Urinary bladder (tissue), 4 donors: ENCODE results near the gene NSMF. TPM values are rescaled to one million over a fixed set of nuclear protein-coding genes. Genes with fewer than 3 reads are reported as not detected.
A peak's percentile ranks its signal among the peaks of the same experiment; 100 is the strongest.

Source experiments
- DNase-seq: peaks from one replicate; pipeline ENCODE4 v3.0.0-alpha.2; 2015; ENCODE audit errors: extremely low spot score
- H3K27ac ChIP-seq: one replicate; pipeline ENCODE4 v1.5.1; 2013; ENCODE audit warnings: low read depth, mild to moderate bottlenecking, moderate library complexity
- H3K36me3 ChIP-seq: one replicate; pipeline ENCODE4 v1.6.1; 2013; ENCODE audit warnings: mild to moderate bottlenecking, moderate library complexity; ENCODE audit not compliant: insufficient read depth
- H3K4me1 ChIP-seq: one replicate; pipeline ENCODE4 v1.6.1; 2013; ENCODE audit warnings: mild to moderate bottlenecking, moderate library complexity; ENCODE audit not compliant: insufficient read depth
- H3K4me3 ChIP-seq: one replicate; pipeline ENCODE4 v1.5.1; 2013; ENCODE audit warnings: low read depth, low read length
- WGBS: extraction: QIAGEN DNeasy Blood & Tissue Kit; methylation state at CpG from one replicate; pipeline ENCODE4 v1.1.7; 2013; 5-methylcytosine and 5-hydroxymethylcytosine counted together
- polyA plus RNA-seq: library from polyadenylated mRNA; stranded (reverse); fragments of 200-250 nt; gene quantifications from one replicate; pipeline ENCODE4 v1.2.3, GENCODE V29; 2013
- total RNA-seq: library from RNA; depleted of rRNA; stranded (reverse); fragments of >200 nt; gene quantifications from one replicate; pipeline ENCODE4 v1.2.3, GENCODE V29; 2014
- donor health status: healthy with polysubstance abuse.
- donor health status: healthy.

Gene NSMF, protein sequence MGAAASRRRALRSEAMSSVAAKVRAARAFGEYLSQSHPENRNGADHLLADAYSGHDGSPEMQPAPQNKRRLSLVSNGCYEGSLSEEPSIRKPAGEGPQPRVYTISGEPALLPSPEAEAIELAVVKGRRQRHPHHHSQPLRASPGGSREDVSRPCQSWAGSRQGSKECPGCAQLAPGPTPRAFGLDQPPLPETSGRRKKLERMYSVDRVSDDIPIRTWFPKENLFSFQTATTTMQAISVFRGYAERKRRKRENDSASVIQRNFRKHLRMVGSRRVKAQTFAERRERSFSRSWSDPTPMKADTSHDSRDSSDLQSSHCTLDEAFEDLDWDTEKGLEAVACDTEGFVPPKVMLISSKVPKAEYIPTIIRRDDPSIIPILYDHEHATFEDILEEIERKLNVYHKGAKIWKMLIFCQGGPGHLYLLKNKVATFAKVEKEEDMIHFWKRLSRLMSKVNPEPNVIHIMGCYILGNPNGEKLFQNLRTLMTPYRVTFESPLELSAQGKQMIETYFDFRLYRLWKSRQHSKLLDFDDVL
- total RNA-seq (8.6 TPM), polyA plus RNA-seq (36.2 TPM)

DNA sequence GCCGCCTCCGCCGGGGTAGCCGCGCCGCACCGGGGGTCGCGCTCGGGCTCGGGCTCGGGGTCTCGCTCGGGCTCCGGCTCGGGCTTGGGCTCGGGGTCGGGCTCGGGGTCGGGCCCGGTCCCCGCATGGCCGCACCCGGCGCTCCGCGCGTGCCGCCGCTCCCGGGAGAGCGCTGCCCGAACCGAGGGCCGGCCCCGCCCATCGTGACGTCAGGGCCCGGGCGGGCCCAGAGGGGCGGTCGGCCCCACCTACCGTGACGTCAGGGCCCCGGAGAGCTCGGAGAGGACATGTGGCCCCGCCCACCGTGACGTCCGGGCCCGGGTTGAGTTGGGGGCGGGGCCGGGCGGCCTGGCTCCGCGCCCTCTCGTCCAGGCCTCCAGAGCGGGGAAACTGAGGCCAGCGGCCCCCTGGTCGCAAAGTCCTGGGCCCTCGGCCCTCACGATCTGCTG, at the start of gene NSMF:
Gene NSMF, minus strand, starts transcription at position 183 of the 449 bp plus-strand sequence. CDS start 232 bp downstream, outside the sequence.
- no peak within 1 kb of the TSS for H3K27ac ChIP-seq
- peak; percentile 59 for DNase-seq
- peak within 1 kb of the TSS; percentile 57 for H3K4me3 ChIP-seq
- WGBS: under 1% methylated on average over 62 of the region's 62 CpGs
- no peaks in the 10 kb centered on the region for H3K36me3 ChIP-seq
- no peaks in the 10 kb centered on the region for H3K4me1 ChIP-seq

DNA sequence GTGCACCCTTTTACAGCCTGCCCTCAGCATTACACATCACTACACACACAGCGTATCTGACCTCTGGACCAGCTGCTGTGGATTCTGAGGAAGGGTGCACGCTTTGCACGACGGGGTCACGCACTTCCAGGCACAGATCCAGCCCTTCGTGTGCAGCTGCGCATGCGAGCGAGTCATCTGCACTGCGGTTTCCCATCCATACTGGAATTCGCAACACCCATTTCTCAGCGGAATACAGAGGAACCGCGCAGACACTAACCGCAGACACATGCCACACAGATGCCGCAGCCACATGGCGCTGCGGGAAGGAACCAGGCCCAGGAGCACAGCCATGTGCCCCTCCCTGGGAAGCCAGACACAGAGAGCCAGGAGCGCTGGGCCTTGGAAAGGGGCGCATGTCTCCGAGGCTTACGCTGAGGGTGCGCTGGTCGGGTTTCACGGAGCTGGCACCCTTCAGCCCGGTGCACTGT, 47.6 kb upstream of the NSMF start:
- Histone ChIP-seq H3K4me3 (no peak overlapping the region), H3K27ac (no peak overlapping the region), H3K36me3 (no peaks in the 10 kb centered on the region), H3K4me1 (no peaks in the 10 kb centered on the region)
- 88% methylated on average over 26 of the region's 26 CpGs for WGBS
- no peak for DNase-seq

DNA sequence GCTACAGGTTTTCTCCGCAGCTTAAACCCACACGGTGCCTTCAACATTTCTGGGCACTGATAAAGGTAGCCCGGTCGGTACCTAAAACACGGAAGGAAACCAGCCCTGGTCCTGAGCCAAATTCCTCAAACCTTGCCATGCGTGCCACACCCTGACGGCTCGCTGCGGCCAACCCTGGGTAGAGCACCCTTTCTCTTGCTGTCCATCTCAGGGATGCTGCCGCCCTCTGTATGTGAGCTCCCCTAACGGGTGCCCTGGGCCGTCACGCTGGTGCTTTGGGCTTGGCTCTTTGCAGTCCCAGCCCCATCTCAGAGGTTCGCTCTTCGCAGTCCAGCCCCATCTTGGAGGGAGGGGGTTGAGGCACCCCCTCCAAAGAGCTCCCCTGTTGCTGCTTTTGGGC, 47.1 kb upstream of the NSMF start:
- Histone ChIP-seq H3K27ac (no peak overlapping the region), H3K36me3 (no peaks in the 10 kb centered on the region), H3K4me3 (no peak overlapping the region), H3K4me1 (no peaks in the 10 kb centered on the region)
- DNase-seq: no peak
- WGBS: 91% methylated on average over 15 of the region's 15 CpGs

DNA sequence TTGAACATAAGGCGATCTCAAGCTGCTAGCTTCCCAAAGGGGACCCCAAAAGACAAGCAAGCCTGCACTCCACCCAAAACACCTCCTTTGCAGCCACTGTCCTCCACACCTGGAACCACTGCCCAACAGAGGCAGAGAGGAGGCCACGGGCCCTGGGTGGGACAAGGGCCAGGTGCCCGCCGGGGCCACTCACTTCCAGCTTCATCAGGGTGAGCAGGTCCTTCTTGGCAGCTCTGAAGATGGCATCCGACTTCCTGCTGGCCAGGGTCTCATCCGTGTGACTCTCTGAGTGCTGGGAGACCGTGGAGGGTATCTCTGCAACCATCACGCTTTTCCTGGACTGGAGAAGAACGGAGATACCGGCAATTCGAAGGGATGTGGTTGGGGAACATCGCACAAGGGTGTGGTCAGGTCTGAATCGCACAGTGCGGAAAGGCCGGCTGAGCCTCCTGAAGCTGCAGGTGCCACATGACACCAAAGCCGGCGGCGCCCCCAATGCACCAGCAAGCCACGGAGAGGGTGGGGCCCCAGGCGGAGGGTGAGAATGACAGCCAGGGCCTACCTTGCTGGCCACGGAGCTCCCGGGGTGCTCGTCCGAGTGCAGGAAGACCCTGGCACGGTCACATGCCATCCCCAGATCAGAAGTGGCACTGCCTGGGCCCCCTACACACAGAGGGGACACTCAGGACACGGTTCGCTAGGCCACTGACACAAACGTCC, 46.4 kb upstream of the NSMF start:
- WGBS: 92% methylated on average over 28 of the region's 28 CpGs
- no peaks in the 10 kb centered on the region for H3K36me3 ChIP-seq
- no peak for DNase-seq
- H3K4me3 ChIP-seq: no peak overlapping the region
- H3K27ac ChIP-seq: no peak overlapping the region
- no peaks in the 10 kb centered on the region for H3K4me1 ChIP-seq

DNA sequence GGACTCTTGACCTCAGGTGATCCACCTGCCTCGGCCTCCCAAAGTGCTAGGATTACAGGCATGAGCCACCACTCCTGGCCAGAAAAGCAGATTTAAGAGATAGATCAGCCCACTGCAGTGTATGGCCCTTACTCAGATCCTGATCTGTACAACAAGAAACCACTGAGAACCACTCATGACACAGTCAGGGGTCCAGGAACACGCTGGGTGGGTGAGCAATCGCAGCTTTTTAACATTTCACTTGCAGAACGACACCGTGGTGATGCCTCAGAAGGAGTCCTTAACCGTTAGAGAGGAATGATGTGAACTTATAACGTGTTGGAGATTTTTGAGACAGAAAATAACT, 45.3 kb upstream of the NSMF start:
- H3K4me3 ChIP-seq: no peak overlapping the region
- DNase-seq: no peak
- H3K36me3 ChIP-seq: no peaks in the 10 kb centered on the region
- H3K4me1 ChIP-seq: no peaks in the 10 kb centered on the region
- no peak overlapping the region for H3K27ac ChIP-seq
- WGBS: 90% methylated on average over 7 of the region's 7 CpGs

DNA sequence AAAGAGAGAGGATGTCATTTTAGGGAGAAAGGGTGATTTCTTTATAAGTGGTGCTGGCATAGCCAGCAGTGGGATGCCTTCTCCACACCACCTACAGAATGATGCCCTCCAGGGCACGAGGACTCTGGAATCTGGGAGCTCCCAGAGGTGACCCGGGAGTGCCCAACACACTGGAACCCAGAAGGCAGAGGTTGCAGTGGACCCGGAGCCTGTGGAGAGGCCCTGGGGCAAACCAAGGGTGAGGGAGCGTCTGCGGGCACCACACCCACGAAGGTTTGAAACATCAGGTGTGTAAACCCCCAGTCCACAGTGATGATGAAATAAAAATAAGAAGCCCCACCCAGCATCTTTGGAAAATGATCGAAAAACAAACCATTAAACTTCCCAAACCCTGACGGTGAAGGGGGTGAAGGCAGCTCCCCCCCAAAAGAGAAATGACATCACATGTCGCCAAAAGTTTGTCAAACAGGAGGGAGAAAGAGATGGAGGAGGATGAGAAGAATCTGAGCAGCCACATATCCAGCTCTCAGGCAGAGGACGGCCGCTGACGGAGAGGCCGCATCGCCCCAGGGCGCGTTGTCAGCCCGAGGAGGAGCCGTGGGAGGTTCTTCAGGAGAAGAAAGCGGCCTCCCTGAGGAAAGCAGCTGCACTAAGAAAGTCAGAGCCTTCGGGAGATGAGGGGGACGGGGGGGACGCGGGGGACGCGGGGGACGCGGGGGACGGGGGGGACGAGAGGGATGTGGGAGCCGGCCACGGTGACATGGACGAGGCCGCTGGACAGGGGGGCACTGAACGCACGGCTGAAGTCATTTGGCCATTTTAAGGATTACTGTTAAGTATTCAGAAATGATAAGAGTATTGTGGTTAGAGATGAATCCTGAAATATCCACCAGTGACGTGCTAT, 43.1 kb upstream of the NSMF start:
- H3K27ac ChIP-seq: no peak overlapping the region
- DNase-seq: no peak
- no peaks in the 10 kb centered on the region for H3K4me1 ChIP-seq
- no peak overlapping the region for H3K4me3 ChIP-seq
- WGBS: 81% methylated on average over 36 of the region's 36 CpGs
- no peaks in the 10 kb centered on the region for H3K36me3 ChIP-seq

DNA sequence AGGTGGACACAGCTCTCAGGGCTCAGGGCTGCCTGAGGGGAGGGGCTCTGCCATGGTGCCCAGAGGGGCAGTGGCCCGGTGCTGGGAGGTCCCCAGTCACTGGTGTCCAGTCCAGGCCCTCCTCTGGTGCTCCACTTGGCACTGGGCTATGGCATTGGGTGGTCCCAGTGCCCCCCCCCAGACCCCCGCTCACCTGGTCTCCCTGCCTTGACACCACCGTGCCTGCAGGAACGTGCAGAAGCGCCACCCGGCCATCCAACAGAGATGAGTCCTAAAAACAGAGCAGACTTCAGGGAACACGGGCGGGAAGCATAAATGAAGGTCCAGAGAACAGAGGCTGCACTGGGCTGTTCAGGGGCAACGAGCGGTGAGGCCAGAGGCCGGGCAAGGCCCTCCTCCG, 42.3 kb upstream of the NSMF start:
- no peaks in the 10 kb centered on the region for H3K36me3 ChIP-seq
- no peak overlapping the region for H3K27ac ChIP-seq
- 94% methylated on average over 12 of the region's 12 CpGs for WGBS
- no peak for DNase-seq
- no peaks in the 10 kb centered on the region for H3K4me1 ChIP-seq
- no peak overlapping the region for H3K4me3 ChIP-seq

DNA sequence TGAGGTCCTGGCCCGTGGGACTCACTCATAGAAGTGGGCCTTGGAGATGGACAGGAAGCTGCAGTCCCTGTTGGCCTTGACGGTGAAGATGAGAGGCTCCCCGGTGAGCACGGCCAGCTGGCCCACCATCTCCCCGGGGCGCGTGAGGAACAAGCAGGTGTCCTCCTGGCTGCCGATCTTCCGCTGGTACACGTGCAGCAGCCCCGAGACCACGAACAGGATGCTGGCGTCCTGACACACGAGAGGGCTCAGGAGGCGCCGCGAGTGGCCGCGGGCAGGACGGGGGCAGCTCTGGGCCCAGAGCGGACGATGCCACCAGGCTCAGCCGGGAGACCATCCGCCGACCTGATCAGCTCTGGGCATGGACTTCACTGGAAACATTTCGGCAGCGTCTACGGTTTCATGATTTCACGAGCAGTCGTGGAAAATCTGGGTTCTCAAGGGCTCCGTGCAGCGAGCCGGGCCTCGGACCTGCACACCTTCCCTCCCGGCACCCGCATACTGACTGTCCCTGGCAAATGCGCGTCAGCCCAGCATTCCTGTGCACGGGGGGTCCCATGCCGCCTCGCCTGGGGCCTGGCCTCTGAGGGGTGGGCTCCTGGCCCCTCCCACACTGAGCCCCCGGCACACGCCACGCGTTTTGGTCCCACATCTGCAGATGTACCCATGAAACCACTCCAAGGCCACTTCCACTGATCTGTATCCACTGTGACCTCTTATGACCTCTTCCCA, 41.7 kb upstream of the NSMF start:
- Histone ChIP-seq H3K4me1 (no peaks in the 10 kb centered on the region), H3K4me3 (no peak overlapping the region), H3K36me3 (no peaks in the 10 kb centered on the region), H3K27ac (no peak overlapping the region)
- DNase-seq: no peak
- 92% methylated on average over 45 of the region's 45 CpGs for WGBS

DNA sequence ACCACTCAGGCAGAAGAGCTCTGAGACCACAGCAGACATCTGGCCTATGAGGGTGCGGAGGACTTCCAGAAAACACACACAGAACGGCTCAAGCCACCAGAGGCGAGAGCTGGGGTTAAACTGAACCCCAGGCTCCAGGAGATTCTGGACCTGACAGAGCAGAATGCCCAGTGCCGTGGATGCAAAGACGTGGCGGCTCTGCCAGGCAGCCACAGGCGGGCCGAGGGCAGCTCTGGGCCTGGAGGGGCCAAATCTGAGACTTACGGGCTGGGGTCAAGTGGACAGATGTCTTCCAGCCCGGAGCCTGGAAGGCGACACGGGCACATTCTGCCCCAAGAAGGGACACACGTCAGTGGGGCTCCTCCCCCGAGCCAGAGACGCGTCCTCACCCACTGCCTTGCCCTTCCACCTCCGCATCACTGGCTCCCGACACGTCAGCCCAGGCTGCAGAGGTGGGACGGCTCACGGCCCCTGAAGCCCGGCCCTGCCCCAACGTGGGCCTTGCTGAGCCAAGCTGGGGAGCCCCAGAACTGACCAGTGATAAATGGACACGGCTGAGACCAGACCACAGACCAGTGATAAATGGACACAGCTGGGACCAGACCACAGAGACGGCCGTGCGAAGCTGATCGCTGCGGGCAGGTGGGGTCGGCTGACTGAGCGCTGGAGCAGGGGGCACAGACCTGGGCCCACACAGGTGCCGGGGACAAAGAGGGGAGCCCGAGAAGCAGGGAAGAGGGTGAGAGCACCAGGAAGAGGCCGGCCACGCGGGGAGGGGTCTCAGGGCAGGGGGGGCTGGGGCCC, 40.9 kb upstream of the NSMF start:
- Histone ChIP-seq H3K36me3 (no peaks in the 10 kb centered on the region), H3K27ac (no peak overlapping the region), H3K4me1 (no peaks in the 10 kb centered on the region), H3K4me3 (no peak overlapping the region)
- 92% methylated on average over 36 of the region's 36 CpGs for WGBS
- DNase-seq: no peak

DNA sequence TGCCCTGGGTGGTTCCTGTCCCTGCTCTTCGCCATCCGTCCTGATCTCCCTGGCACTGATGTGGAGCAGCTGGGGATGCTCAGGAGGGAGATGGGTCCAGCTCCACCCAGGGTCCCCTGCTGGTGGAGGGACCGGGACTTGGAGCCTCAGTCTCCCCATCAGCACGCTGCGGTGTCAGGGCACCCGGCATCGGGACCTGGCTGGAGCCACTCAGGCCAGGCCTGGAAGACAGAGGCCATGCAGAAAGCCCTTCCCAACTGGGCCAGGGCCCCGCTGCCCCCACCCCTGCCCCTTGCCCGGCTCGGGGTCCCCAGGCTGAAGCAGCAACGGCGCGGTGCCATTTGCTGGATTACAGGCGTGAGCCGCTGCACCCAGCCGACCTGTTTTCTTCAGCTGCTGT, 40.3 kb upstream of the NSMF start:
- 87% methylated on average over 16 of the region's 16 CpGs for WGBS
- Histone ChIP-seq H3K4me1 (no peaks in the 10 kb centered on the region), H3K36me3 (no peaks in the 10 kb centered on the region), H3K27ac (no peak overlapping the region), H3K4me3 (no peak overlapping the region)
- DNase-seq: no peak

DNA sequence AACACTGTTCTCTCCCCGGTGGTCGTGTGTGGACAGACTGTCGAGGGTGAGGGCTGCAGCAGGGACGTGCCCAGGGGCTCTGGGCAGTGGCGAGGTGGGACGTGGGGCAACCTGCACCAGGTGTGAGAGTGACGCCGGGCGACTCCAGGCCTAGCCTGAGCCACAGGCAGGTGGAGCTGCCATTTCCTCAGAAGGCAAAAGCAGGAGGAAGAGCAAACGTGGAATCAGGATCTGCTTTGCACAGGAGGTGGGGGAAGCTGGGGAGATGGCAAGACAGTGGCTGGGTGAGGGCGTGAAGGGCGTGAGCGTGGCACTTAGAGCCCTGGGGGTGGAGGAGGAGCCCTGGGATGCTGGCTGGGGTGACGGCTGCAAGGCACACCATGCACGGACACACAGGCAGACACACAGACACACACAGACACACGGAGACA, 39.6 kb upstream of the NSMF start:
- 89% methylated on average over 16 of the region's 16 CpGs for WGBS
- H3K27ac ChIP-seq: no peak overlapping the region
- H3K4me1 ChIP-seq: no peaks in the 10 kb centered on the region
- no peaks in the 10 kb centered on the region for H3K36me3 ChIP-seq
- H3K4me3 ChIP-seq: no peak overlapping the region
- DNase-seq: no peak
